Measurements from ENCODE around the gene CEMIP2.
A peak's percentile ranks its signal among the peaks of the same experiment; 100 is the strongest.

CEMIP2 gene

GRCh38 chr9:71769175-71770161, 1.2 kb upstream of the CEMIP2 start:
- peak; percentile 39 for DNase-seq

DNA sequence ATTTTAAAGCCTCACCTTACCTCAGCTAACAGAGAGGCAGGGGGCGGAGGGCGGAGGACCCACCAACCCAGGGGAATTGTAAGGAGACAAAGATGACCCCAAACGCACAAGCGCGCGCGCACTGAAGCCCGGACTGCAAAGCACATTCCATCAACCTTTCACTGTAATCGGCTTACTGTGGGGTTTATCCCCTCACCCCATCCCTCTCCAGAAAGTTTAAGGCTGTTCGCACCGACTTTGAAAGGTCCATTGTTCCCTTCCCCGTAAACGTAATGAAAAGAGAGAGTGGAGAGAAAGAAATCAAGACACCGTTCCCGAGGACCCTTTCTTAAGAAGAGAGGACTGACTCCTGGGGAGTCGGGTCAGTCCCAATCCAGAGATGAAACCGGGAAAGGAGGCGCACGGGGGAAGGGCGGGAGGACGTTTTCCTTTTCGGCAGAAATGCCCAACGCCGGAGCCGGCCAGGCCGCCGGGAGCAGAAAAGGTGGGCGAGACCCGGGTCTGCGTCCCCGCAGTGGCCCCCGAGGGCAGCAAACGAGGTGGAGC, 464 bp downstream of the CEMIP2 start:
- DNase-seq = no peak

DNA sequence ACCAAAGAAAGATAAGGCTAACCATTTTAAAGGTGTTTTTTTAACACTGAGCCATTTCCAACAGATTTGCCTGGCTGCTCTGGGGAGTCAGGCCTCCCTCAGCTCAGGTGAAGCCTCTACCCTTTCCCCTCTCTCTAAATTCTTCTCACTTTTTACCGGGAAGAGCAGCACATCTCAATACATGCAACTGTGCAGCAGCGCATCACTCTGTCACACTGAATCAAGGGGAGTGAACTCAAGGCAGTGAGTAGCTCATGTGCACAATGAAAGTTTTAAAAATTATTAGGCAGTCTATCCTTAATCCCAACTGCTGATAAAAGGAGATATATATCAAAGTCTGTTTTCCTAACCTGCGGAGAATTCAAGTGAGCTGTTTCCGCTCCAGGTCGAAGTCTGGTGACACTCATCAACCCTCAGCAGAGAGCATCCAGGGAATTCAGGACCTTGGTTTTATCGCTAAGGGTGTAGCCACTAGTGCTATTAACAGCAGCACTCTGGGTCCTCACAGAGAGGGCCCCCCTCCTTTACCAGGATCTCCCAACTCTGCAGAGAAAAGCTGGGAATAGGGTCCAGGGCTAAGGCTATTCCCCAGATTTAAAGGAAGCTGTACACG, 1.0 kb downstream of the CEMIP2 start:
- DNase-seq = no peak

DNA sequence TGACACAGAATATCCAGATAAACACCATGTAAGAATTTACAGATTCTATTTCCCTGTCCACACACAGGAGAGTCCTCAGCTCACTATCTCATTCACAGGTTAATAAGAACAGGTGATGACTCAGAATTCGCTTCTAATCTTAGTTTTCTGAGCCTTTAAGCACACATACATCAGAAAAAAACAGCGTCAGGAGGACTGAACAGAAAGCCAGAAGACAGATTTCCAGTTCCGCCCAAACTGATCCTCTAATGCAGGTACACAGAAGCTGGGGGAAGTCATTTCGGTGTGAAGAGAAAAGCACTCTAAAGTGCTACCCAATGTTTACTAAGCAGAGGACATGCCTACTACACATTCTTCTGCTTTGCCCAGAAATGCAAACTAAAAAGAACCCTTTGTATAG, 1.6 kb downstream of the CEMIP2 start:
- DNase-seq = no peak

DNA sequence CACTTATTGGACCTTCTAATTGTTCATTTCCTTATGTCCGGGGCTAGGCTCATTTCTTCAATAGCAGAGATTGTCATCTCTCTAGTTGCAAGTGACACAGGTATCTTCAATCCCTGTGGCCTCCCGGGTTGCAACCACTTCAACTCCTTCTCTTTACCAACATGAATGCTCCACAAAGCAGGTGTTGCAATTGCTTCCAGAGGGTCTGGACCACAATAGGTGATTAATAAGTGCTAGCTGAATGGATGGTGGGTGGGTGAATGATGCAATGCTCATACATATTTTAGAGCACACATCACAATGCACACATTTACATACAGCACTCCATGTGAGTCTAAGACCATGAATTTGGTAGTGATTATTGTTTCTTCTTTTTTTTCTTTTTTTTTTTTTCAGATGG, 2.6 kb downstream of the CEMIP2 start:
- peak; percentile 66 for DNase-seq

- no peak for DNase-seq
Observed at GRCh38 chr9:71764891-71765290, 3.4 kb downstream of the CEMIP2 start.

DNA sequence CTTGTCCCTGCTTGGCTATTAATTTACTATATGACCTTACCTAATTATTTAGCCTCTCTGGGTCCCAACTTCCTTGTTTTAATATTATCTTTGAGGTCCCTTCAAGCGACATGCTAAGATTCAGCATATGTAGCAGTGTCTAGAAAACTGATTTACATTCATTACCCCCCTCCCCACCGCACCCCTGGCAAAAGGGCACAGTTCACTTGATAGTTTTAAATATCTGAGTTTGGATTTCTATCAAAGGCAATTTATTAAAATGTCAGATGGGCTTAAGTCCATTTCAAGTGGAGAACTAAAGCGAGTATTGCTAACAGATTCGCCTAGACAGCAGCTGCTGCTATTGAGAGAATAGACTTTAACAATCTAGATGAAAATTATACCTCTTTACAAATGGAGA, 3.9 kb downstream of the CEMIP2 start:
- DNase-seq = no peak

DNA sequence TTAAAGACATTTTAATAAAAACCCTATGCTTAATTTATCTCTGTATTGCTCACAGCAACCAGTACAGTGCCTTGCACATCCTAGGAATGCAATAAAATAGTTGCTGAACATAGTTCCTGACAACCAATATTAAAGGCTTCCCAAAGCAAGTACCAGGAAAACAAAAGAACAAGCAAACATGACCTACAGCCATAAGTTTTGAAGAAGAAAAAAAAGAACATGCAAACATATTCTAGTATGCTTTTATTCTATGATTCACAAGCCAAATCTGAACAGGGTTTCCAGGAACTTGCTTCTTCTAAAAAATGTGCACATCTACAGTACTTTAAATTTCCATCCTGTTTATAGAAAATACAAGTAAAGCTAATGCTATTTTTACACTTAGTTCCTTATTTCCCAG, 4.5 kb downstream of the CEMIP2 start:
- peak; percentile 48 for DNase-seq

- peak; percentile 89 for DNase-seq
Observed at GRCh38 chr9:71762900-71763653, 5.2 kb downstream of the CEMIP2 start.

GRCh38 chr9:71761938-71762353, 6.4 kb downstream of the CEMIP2 start:
- DNase-seq = peak; percentile 32

GRCh38 chr9:71760901-71761300, 7.4 kb downstream of the CEMIP2 start:
- DNase-seq = no peak

DNA sequence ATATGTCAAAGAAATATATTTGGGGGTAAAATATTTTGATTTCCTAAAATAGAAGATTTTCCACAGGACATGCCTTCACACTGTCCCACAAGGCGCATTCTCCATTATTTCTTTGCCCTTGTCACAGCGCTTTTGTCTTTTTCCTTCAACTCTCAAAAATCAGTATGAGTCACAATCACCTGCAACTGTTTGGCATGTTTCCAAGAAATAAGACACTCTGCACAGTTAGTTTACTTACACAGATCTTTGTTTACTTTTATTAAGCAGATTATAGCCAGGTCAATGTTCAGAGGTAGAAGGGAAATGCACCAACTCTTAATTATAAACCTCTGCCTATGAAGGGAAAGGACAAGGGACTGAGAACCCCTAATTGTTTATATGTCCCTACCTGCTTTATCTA, 9.5 kb downstream of the CEMIP2 start:
- peak; percentile 22 for DNase-seq

DNA sequence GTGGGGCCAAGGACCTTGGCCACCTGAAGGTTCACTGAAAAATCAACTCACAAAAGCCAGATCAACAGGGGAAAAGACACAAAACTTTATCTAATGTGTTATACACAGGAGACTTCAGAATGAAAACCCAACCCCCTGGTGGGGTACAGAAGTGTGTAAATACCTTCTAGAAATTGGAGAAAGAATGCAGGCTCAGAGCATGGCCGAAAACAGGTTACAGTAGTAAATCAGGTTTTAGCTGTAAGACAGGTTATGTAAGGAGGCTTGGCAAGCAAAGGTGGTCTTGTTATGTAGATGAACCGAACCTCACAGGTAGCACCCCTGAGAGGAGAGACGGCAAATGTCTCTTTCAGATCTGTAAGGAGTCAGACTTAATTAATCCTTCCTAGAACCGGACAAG, 10.0 kb downstream of the CEMIP2 start:
- DNase-seq = no peak

DNA sequence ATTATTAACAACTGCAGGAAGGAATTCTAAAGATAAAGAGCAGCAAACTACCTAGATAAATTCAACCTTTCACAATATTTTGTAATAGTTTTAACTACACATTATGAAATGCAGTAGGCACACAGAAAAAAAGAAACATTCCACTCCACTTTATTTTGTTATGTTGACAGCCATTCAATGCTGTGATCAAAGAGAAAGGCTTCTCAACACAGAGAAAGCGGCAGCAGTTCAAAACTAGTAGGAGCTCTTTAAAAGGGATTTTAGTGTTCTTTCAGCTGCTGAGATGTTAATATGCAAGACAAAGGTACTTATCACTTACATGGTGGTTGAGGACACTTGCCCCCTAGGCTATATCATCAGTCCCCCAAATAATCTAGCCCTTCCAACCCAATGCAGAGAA, 11.6 kb downstream of the CEMIP2 start:
- no peak for DNase-seq

DNA sequence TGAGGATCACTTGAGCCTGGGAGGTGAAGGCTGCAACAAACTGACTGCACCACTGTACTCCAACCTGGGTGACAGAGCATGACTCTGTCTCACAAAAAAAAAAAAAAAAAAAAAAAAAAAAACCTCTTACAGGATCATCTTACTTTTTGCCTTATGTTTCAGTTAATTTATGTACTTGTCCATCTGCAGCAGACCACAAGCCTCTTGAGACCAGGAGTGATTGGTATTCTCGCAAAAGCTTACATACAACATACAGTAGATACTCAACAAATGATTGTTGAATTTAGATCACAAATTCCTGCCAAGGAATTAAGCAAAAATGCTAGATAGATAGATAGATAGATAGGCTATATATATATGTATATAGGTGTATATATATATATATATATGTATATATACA, 12.4 kb downstream of the CEMIP2 start:
- no peak for DNase-seq

GRCh38 chr9:71755230-71755629, 13.1 kb downstream of the CEMIP2 start:
- DNase-seq = no peak

GRCh38 chr9:71754151-71754550, 14.2 kb downstream of the CEMIP2 start:
- DNase-seq = no peak

DNA sequence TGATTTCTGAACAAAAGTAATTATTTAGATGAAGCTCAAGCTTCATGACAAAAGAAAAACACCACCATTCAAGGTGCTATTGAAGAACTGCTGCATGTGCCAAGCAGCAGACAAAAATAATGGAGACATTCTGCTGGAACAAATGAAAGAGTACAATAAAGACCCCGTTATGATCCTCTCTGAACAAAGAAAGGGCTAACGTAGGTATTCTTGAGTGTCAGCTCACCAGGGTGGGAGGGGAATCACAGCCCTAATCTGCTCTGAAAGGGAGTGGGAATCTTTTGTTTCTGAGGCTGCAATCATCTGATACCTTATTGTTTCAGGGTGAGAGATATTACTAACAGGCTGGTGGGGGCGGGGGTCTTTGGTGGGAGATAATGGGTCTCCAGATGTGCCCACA, 15.4 kb downstream of the CEMIP2 start:
- DNase-seq = no peak

GRCh38 chr9:71752352-71752751, 16.0 kb downstream of the CEMIP2 start:
- DNase-seq = no peak

DNA sequence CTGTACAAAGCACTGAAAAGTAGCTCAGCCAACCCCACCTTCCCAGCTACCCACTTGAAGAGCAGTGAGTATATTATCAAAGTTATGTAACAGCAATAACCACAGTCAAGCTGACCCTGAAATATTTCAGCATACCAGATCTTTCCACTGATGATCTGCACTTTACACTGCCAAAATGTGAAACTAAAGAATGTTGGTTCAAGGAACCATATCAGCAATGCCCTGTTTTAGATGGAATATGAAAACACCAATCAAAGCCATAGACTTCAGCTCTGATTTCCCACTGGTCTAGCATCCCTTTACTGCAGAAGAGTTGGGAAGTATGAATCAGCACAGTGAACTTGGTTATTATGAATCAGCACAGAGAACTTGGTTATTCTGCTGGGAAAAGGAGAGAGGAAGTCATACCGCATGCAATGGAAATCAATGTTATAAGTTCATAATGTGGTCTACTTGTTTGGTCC, 20.0 kb downstream of the CEMIP2 start:
- DNase-seq = peak; percentile 77

DNA sequence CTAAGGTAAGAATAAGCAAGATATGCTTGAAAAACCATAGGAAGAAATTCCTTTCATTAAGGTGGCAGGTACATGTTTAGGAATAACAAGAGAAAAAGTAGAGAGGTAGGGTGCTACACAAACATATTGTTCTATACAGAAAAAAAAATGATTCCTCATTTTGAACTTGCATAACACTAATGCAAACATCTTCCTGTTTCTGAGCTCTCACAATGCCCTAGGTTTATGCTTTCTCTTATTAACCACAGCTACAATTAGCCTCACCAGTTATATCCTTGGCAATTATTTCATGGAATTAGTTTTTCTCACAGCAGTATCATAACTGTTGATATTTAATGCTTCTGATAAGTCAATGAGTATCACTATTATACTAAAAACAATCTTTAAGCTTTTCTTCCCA, 20.7 kb downstream of the CEMIP2 start:
- DNase-seq = no peak

DNA sequence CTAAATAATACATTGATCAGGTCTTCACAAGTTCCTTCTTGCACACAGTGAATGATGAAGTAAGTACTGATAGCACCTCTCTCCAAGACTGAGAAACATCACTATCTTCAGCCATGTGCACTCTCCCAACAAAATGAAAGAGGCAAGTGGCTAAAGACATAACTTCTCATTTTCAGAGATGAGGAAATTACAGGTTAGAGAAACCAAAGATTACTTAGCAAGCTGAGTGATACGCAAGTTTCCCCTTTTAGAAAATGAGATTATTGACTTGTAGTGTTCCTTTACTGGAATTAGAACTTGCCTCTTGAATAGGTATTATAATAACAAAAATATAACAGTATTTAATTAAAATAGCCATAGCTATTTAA, 21.6 kb downstream of the CEMIP2 start:
- DNase-seq = no peak

Data from HCEC 1CT (cell line).